ENCODE data around the gene SMARCD2.

DNA sequence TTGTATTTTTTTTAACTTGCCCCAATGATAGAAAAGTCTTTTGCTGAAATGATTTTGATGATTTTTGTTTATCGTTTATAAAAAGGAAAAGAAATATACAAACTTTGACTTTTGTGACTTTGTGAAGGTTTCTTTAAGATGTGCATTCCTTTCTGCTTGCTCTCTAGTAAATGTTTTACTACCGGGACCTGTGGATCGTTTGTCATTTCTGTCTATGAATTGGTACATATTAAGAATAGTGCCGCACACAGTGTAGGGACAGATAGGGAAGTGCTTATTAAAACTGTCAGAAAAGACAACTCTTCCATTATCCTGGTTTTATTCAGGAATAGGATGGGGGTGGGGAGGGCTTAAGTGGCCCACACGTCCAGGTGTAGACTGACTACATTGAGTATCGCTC lies 23.4 kb downstream of the SMARCD2 start:
- TF ChIP-seq, protein P1, sequence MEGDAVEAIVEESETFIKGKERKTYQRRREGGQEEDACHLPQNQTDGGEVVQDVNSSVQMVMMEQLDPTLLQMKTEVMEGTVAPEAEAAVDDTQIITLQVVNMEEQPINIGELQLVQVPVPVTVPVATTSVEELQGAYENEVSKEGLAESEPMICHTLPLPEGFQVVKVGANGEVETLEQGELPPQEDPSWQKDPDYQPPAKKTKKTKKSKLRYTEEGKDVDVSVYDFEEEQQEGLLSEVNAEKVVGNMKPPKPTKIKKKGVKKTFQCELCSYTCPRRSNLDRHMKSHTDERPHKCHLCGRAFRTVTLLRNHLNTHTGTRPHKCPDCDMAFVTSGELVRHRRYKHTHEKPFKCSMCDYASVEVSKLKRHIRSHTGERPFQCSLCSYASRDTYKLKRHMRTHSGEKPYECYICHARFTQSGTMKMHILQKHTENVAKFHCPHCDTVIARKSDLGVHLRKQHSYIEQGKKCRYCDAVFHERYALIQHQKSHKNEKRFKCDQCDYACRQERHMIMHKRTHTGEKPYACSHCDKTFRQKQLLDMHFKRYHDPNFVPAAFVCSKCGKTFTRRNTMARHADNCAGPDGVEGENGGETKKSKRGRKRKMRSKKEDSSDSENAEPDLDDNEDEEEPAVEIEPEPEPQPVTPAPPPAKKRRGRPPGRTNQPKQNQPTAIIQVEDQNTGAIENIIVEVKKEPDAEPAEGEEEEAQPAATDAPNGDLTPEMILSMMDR (IDR thresholded peaks at IDR 0.05; ENCODE audit: low read length) = no peak
- TF ChIP-seq EZH2 (optimal IDR thresholded peaks at IDR 0.05; ENCODE audit: low read depth, low read length) (no peak), EZH2phosphoT487 (IDR thresholded peaks at IDR 0.05; ENCODE audit: low read length) (no peak)
